ENCODE data around the gene AQP3. TPM values are rescaled to one million over a fixed set of nuclear protein-coding genes. Genes with fewer than 3 reads are reported as not detected.

AQP3 gene
- total and polyA plus RNA-seq, 7 experiments from 2014 or later: 53.3 to 252 (median 114) TPM

- POLR2A ChIA-PET: interaction anchor here (0.6 to 1.2 kb wide), 2 partner anchors 15 to 19 kb away, joined by 3 read pairs; no protein-coding TSS in a partner anchor
- CTCF ChIA-PET: interaction anchor here (1.3 to 1.9 kb wide), 2 partner anchors 10 to 21 kb away, joined by 5 to 7 read pairs; partner anchors contain the start of gene AQP3
- peaks cover 0 to 19% (median 5%) of the 10 kb centered on the region in 3 experiments for H3K36me3 ChIP-seq (ENCODE audit: control insufficient read depth in 2 of 3, insufficient read depth in 3 of 3, low read length in 3 of 3)
- no peak overlapping the region for H3K27ac ChIP-seq (ENCODE audit: low read depth, low read length)
- no peak overlapping the region for H3K4me3 ChIP-seq (ENCODE audit: low read length)
- Mint-ChIP-seq H3K4me3 (peak overlapping the region in 1 of 10 donors; percentile 49), H3K27me3 (no peaks in the 10 kb centered on the region), H3K36me3 (peaks cover 0 to 19% (median 6%) of the 10 kb centered on the region in 5 donors), H3K4me1 (peaks cover 0 to 62% (median 10%) of the 10 kb centered on the region in 7 donors), H3K27ac (peak overlapping the region in 5 of 9 donors; percentile 38 to 89 (median 69)), H3K9me3 (peaks cover 0 to 1% (median 0%) of the 10 kb centered on the region in 11 donors)
- DNase-seq (no peak), ATAC-seq (no peak)
- no peaks in the 10 kb centered on the region for H3K9me3 ChIP-seq (ENCODE audit: control insufficient read depth in 2 of 3, low read length in 3 of 3)
- no peaks in the 10 kb centered on the region for H3K27me3 ChIP-seq (ENCODE audit: control insufficient read depth in 2 of 2, insufficient read depth in 2 of 2, low read length in 2 of 2)
- no peaks in the 10 kb centered on the region for H3K4me1 ChIP-seq (ENCODE audit: control insufficient read depth in 2 of 2, insufficient read depth in 2 of 2, low read length in 2 of 2)
- intact Hi-C loops (cut with micrococcal nuclease): no loop called here
These were observed 10.2 kb downstream of the AQP3 start for GRCh38 chr9:33437205-33437604.

GRCh38 chr9:33436445-33436844 lies 10.9 kb downstream of the AQP3 start:
- H3K27ac Mint-ChIP-seq: peak overlapping the region in 2 of 9 donors; percentile 51 to 57
- peaks cover 0 to 1% (median 0%) of the 10 kb centered on the region in 11 donors for H3K9me3 Mint-ChIP-seq
- intact Hi-C loops (cut with micrococcal nuclease): no loop called here
- peaks cover 0 to 15% (median 6%) of the 10 kb centered on the region in 5 donors for H3K36me3 Mint-ChIP-seq
- H3K9me3 ChIP-seq (ENCODE audit: control insufficient read depth in 2 of 3, low read length in 3 of 3): no peaks in the 10 kb centered on the region
- ChIA-PET POLR2A (no interaction called here), CTCF (interaction anchor here (0.7 to 1.9 kb wide), 2 partner anchors 11 to 26 kb away, joined by 3 to 7 read pairs; partner anchors contain the start of gene AQP3)
- no peaks in the 10 kb centered on the region for H3K27me3 ChIP-seq (ENCODE audit: control insufficient read depth in 2 of 2, insufficient read depth in 2 of 2, low read length in 2 of 2)
- H3K36me3 ChIP-seq (ENCODE audit: control insufficient read depth in 2 of 3, insufficient read depth in 3 of 3, low read length in 3 of 3): peaks cover 0 to 12% (median 0%) of the 10 kb centered on the region in 3 experiments
- H3K4me1 ChIP-seq (ENCODE audit: control insufficient read depth in 2 of 2, insufficient read depth in 2 of 2, low read length in 2 of 2): no peaks in the 10 kb centered on the region
- no peak overlapping the region for H3K4me3 ChIP-seq (ENCODE audit: low read length)
- DNase-seq: no peak
- no peak for ATAC-seq
- no peaks in the 10 kb centered on the region for H3K27me3 Mint-ChIP-seq
- peaks cover 0 to 61% (median 10%) of the 10 kb centered on the region in 7 donors for H3K4me1 Mint-ChIP-seq
- no peak overlapping the region for H3K27ac ChIP-seq (ENCODE audit: low read depth, low read length)
- peak overlapping the region in 1 of 10 donors; percentile 49 for H3K4me3 Mint-ChIP-seq

- ATAC-seq (no peak), DNase-seq (no peak)
- H3K4me3 ChIP-seq (ENCODE audit: low read length): no peak overlapping the region
- Mint-ChIP-seq H3K4me3 (no peak overlapping the region), H3K36me3 (peaks cover 0 to 11% (median 6%) of the 10 kb centered on the region in 5 donors), H3K27me3 (no peaks in the 10 kb centered on the region), H3K4me1 (peaks cover 0 to 58% (median 10%) of the 10 kb centered on the region in 7 donors), H3K9me3 (peaks cover 0 to 1% (median 0%) of the 10 kb centered on the region in 11 donors), H3K27ac (peak overlapping the region in 5 of 9 donors; percentile 16 to 78 (median 49))
- ChIA-PET CTCF (interaction anchor here (0.7 kb wide), 1 partner anchor 25 kb away, joined by 3 read pairs; no protein-coding TSS in a partner anchor), POLR2A (interaction anchor here (0.9 kb wide), 1 partner anchor 25 kb away, joined by 3 read pairs; no protein-coding TSS in a partner anchor)
- H3K27me3 ChIP-seq (ENCODE audit: control insufficient read depth in 2 of 2, insufficient read depth in 2 of 2, low read length in 2 of 2): no peaks in the 10 kb centered on the region
- no peak overlapping the region for H3K27ac ChIP-seq (ENCODE audit: low read depth, low read length)
- no peaks in the 10 kb centered on the region for H3K4me1 ChIP-seq (ENCODE audit: control insufficient read depth in 2 of 2, insufficient read depth in 2 of 2, low read length in 2 of 2)
- H3K36me3 ChIP-seq (ENCODE audit: control insufficient read depth in 2 of 3, insufficient read depth in 3 of 3, low read length in 3 of 3): peaks cover 0 to 8% (median 0%) of the 10 kb centered on the region in 3 experiments
- intact Hi-C loops (cut with micrococcal nuclease): no loop called here
- H3K9me3 ChIP-seq (ENCODE audit: control insufficient read depth in 2 of 3, low read length in 3 of 3): no peaks in the 10 kb centered on the region
These were observed 11.5 kb downstream of the AQP3 start for GRCh38 chr9:33435821-33436277.

GRCh38 chr9:33434317-33435105 lies 12.9 kb downstream of the AQP3 start:
- H3K9me3 ChIP-seq (ENCODE audit: control insufficient read depth in 2 of 3, low read length in 3 of 3): no peaks in the 10 kb centered on the region
- no peak overlapping the region for H3K27ac ChIP-seq (ENCODE audit: low read depth, low read length)
- Mint-ChIP-seq H3K27me3 (no peaks in the 10 kb centered on the region), H3K27ac (peak overlapping the region in 1 of 9 donors; percentile 29), H3K4me3 (no peak overlapping the region), H3K36me3 (peaks cover 0 to 5% (median 0%) of the 10 kb centered on the region in 5 donors), H3K4me1 (peaks cover 0 to 48% (median 6%) of the 10 kb centered on the region in 7 donors), H3K9me3 (peaks cover 0 to 1% (median 0%) of the 10 kb centered on the region in 11 donors)
- ChIA-PET CTCF (interaction anchor here (1.3 to 2.7 kb wide), 2 partner anchors 18 to 59 kb away, joined by 3 to 8 read pairs; no protein-coding TSS in a partner anchor), POLR2A (interaction anchor here (0.9 to 1.1 kb wide), 2 partner anchors 17 to 18 kb away, joined by 3 to 4 read pairs; no protein-coding TSS in a partner anchor)
- H3K27me3 ChIP-seq (ENCODE audit: control insufficient read depth in 2 of 2, insufficient read depth in 2 of 2, low read length in 2 of 2): no peaks in the 10 kb centered on the region
- no peaks in the 10 kb centered on the region for H3K36me3 ChIP-seq (ENCODE audit: control insufficient read depth in 2 of 3, insufficient read depth in 3 of 3, low read length in 3 of 3)
- intact Hi-C loops (cut with micrococcal nuclease): no loop called here
- DNase-seq (no peak), ATAC-seq (no peak)
- H3K4me1 ChIP-seq (ENCODE audit: control insufficient read depth in 2 of 2, insufficient read depth in 2 of 2, low read length in 2 of 2): no peaks in the 10 kb centered on the region
- H3K4me3 ChIP-seq (ENCODE audit: low read length): no peak overlapping the region

- Histone ChIP-seq H3K4me3 (ENCODE audit: low read length) (no peak overlapping the region), H3K36me3 (ENCODE audit: control insufficient read depth in 2 of 3, insufficient read depth in 3 of 3, low read length in 3 of 3) (no peaks in the 10 kb centered on the region), H3K27me3 (ENCODE audit: control insufficient read depth in 2 of 2, insufficient read depth in 2 of 2, low read length in 2 of 2) (no peaks in the 10 kb centered on the region), H3K4me1 (ENCODE audit: control insufficient read depth in 2 of 2, insufficient read depth in 2 of 2, low read length in 2 of 2) (no peaks in the 10 kb centered on the region), H3K27ac (ENCODE audit: low read depth, low read length) (no peak overlapping the region), H3K9me3 (ENCODE audit: control insufficient read depth in 2 of 3, low read length in 3 of 3) (no peaks in the 10 kb centered on the region)
- DNase-seq (no peak), ATAC-seq (no peak)
- no peak overlapping the region for H3K4me3 Mint-ChIP-seq
- intact Hi-C loops (cut with micrococcal nuclease): no loop called here
- ChIA-PET POLR2A (no interaction called here), CTCF (interaction anchor here (1.3 to 2.7 kb wide), 2 partner anchors 17 to 58 kb away, joined by 3 to 8 read pairs; no protein-coding TSS in a partner anchor)
- no peak overlapping the region for H3K27ac Mint-ChIP-seq
- H3K4me1 Mint-ChIP-seq: peaks cover 0 to 42% (median 4%) of the 10 kb centered on the region in 7 donors
- H3K36me3 Mint-ChIP-seq: peaks cover 0 to 5% (median 0%) of the 10 kb centered on the region in 5 donors
- H3K9me3 Mint-ChIP-seq: peaks cover 0 to 1% (median 0%) of the 10 kb centered on the region in 11 donors
- H3K27me3 Mint-ChIP-seq: no peaks in the 10 kb centered on the region
These were observed 13.5 kb downstream of the AQP3 start for GRCh38 chr9:33433871-33434270.

- Histone ChIP-seq H3K9me3 (ENCODE audit: control insufficient read depth in 2 of 3, low read length in 3 of 3) (no peaks in the 10 kb centered on the region), H3K27me3 (ENCODE audit: control insufficient read depth in 2 of 2, insufficient read depth in 2 of 2, low read length in 2 of 2) (no peaks in the 10 kb centered on the region), H3K27ac (ENCODE audit: low read depth, low read length) (no peak overlapping the region), H3K4me3 (ENCODE audit: low read length) (no peak overlapping the region), H3K36me3 (ENCODE audit: control insufficient read depth in 2 of 3, insufficient read depth in 3 of 3, low read length in 3 of 3) (no peaks in the 10 kb centered on the region), H3K4me1 (ENCODE audit: control insufficient read depth in 2 of 2, insufficient read depth in 2 of 2, low read length in 2 of 2) (no peaks in the 10 kb centered on the region)
- no peak overlapping the region for H3K4me3 Mint-ChIP-seq
- intact Hi-C loops (cut with micrococcal nuclease): no loop called here
- CTCF ChIA-PET: no interaction called here
- peaks cover 0 to 2% (median 0%) of the 10 kb centered on the region in 11 donors for H3K9me3 Mint-ChIP-seq
- peaks cover 0 to 1% (median 0%) of the 10 kb centered on the region in 5 donors for H3K36me3 Mint-ChIP-seq
- POLR2A ChIA-PET: interaction anchor here (1.0 to 1.3 kb wide), 5 partner anchors 12 to 28 kb away, joined by 3 to 7 read pairs (median 3); no protein-coding TSS in a partner anchor
- DNase-seq: no peak
- no peak for ATAC-seq
- peak overlapping the region in 3 of 9 donors; percentile 7 to 48 (median 23) for H3K27ac Mint-ChIP-seq
- no peaks in the 10 kb centered on the region for H3K27me3 Mint-ChIP-seq
- H3K4me1 Mint-ChIP-seq: peaks cover 0 to 30% (median 0%) of the 10 kb centered on the region in 7 donors
These were observed 16.0 kb downstream of the AQP3 start for GRCh38 chr9:33431420-33431819.

Measured in naive thymus-derived CD4-positive, alpha-beta T cell (primary cell).